NCI-H1436 treated with DMSO at 0.1 percent for 48 hours (cell line): ENCODE results near the gene RUVBL1.

Experiments used
- DNase-seq: peaks from one replicate; lab custom pipeline; 2025; lab: John Stamatoyannopoulos, UW

Gene RUVBL1

DNA sequence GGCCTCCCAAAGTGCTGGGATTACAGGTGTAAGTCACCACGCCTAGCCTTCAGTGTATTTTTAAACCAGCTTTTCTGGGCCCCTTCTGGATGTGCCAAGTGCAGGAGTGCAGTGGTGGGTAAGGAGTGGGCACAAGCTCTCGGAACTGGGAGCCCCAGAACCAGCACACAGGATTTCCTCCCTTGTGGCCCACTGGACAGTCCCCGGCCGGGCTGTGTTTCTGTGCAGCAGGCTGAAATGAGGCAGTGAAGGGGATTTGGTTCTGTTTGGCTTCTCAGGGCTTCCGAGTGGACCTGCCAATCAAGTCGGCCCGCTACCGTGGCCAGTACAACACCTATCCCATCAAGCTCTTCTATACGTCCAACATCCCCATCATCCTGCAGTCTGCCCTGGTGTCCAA is 56.9 kb downstream of the RUVBL1 start:
- DNase-seq = no peak

- no peak for DNase-seq
These were observed 57.5 kb downstream of the RUVBL1 start for GRCh38 chr3:128066114-128066513.

DNA sequence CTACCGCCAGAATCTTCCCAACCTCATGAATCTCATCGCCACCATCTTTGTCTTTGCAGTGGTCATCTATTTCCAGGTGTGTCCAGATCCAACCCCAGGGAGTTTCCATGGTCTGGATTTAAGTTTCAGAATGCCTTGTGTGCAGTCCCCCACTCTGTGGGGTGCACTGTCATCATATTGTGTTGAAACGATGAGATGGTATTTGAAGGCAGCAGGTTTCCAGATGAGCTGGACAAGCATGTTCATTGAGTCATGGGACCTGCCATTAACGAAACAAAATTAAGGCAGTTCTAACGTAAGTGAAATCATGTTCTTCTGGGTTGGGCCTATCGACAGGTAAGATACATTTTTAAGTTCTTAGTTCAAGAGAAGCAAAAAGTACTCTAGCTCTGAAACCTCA is 58.6 kb downstream of the RUVBL1 start:
- DNase-seq = no peak

GRCh38 chr3:128063865-128064264 is 59.7 kb downstream of the RUVBL1 start:
- DNase-seq = no peak

- no peak for DNase-seq
These were observed 61.4 kb downstream of the RUVBL1 start for GRCh38 chr3:128062033-128062745.

- no peak for DNase-seq
These were observed 62.9 kb downstream of the RUVBL1 start for GRCh38 chr3:128060473-128061381.

DNA sequence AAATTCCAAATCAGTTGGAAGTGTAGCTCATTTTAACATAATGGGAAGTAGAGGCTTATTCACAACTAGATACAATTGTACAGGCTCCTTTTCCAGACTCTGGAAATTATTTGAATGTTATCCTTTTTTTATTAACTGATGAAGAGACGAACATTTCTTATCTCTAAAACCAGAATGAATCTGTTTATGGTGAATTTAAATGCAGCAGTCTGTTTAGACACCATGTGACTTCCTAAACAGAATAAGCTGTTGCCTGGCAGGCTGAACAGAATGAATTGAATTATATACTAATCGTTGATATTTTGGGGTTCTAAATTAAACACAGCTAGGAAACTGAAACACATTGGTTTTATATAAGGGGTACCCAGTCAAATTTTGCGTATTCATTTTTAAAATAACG is 67.4 kb downstream of the RUVBL1 start:
- no peak for DNase-seq

- DNase-seq = no peak
These were observed 69.2 kb downstream of the RUVBL1 start for GRCh38 chr3:128054367-128054766.

DNA sequence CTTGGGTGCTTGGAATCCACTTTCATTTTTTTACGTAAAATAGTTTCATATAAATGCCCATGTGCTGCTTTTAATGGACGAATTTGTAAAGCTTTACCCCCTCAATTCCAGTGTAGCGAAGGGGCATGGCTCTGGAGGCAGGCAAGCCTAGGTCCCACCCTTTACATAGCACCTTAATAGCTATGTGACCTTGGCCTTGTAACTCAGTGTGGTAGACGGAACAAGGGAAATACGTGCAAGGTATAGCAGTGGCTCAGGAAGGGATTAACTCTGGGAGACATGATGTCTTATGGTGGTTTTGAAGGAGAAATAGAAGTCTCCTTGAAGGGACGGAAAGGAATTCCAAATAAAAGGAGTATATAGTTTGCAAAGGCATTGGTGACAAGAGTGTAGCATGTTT is 70.0 kb downstream of the RUVBL1 start:
- DNase-seq = no peak

- no peak for DNase-seq
These were observed 70.8 kb downstream of the RUVBL1 start for GRCh38 chr3:128052595-128053351.

GRCh38 chr3:128051837-128052594 is 71.6 kb downstream of the RUVBL1 start, which contains the start of gene SEC61A1:
Gene SEC61A1, plus strand, starts transcription at chr3:128052437. Its CDS starts 116 bp downstream, at chr3:128052553.
- DNase-seq = peak; percentile 64

- DNase-seq = no peak
These were observed 72.2 kb downstream of the RUVBL1 start for GRCh38 chr3:128051459-128051836.

DNA sequence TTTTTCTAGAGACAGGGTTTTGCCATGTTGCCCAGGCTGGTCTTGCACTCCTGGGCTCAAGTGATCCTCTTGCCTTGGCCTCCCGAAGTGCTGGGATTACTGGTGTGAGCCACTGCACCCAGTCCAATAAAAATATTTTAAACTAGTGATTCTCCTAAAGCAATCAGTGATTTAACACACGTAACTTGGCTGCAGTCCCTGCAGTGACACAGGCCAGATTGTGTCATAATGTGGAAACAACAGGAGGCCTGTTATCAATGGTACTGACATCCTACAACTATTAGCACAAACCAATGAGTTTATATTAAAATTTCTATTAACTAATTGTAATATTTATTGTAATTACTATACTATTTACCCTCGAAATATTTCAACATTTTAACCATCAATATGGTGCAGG is 73.0 kb downstream of the RUVBL1 start:
- no peak for DNase-seq

GRCh38 chr3:128041344-128041743 is 82.3 kb downstream of the RUVBL1 start:
- no peak for DNase-seq

GRCh38 chr3:128040660-128041059 is 83.0 kb downstream of the RUVBL1 start:
- no peak for DNase-seq

GRCh38 chr3:128040041-128040440 is 83.6 kb downstream of the RUVBL1 start:
- DNase-seq = no peak

GRCh38 chr3:128036119-128036518 is 87.5 kb downstream of the RUVBL1 start:
- no peak for DNase-seq

- no peak for DNase-seq
These were observed 90.5 kb downstream of the RUVBL1 start for GRCh38 chr3:128033102-128033501.
